ENCODE data around the gene SCGB1D1.

The SCGB1D1 gene

GRCh38 chr11:62190011-62190410 is at the start of gene SCGB1D1:
SCGB1D1 (plus strand) TSS chr11:62190216; CDS start chr11:62190285, 69 bp downstream.
- Histone ChIP-seq H3K4me2 (ENCODE audit: low read length) (no peak within 1 kb of the TSS), H3K36me3 (ENCODE audit: insufficient read depth, low read length) (no peaks in the 10 kb centered on the region), H3K4me3 (ENCODE audit: low read depth, low read length, poor library complexity, severe bottlenecking) (no peak within 1 kb of the TSS), H3K9me2 (ENCODE audit: low read depth, low read length) (no peaks in the 10 kb centered on the region), H4K20me1 (ENCODE audit: insufficient read depth, low read length) (no peaks in the 10 kb centered on the region), H3K9ac (ENCODE audit: low read length) (no peak within 1 kb of the TSS), H2AFZ (ENCODE audit: low read length) (no peak within 1 kb of the TSS), H3K27me3 (ENCODE audit: insufficient read depth, low read length) (0 out of 2 replicates have a peak, but pooled peaks cover 4% of the 10 kb centered on the region), H3K9me3 (ENCODE audit: low read length) (no peaks in the 10 kb centered on the region), H3F3A (ENCODE audit: insufficient read depth, low read length) (no peaks in the 10 kb centered on the region), H3K79me2 (ENCODE audit: insufficient read depth, low read length) (no peaks in the 10 kb centered on the region), H3K4me1 (ENCODE audit: insufficient read depth, low read length, severe bottlenecking) (no peaks in the 10 kb centered on the region), H3K27ac (ENCODE audit: low read depth, low read length, poor library complexity, severe bottlenecking) (no peak within 1 kb of the TSS)
- TF ChIP-seq EZH2 (IDR thresholded peaks at IDR 0.05; ENCODE audit: borderline replicate concordance, low read length) (no peak), CTCF (IDR thresholded peaks at IDR 0.05; ENCODE audit: low read length) (no peak)

GRCh38 chr11:62140304-62141110 is 49.5 kb upstream of the SCGB1D1 start:
- Histone ChIP-seq H3K27ac (ENCODE audit: low read depth, low read length, poor library complexity, severe bottlenecking) (no peak overlapping the region), H3K4me3 (ENCODE audit: low read depth, low read length, poor library complexity, severe bottlenecking) (no peak overlapping the region), H3K4me2 (ENCODE audit: low read length) (no peak overlapping the region), H3F3A (ENCODE audit: insufficient read depth, low read length) (no peaks in the 10 kb centered on the region), H3K79me2 (ENCODE audit: insufficient read depth, low read length) (peaks cover 5% of the 10 kb centered on the region; the same call in 1 of the 2 replicates), H3K9ac (ENCODE audit: low read length) (no peak overlapping the region), H3K4me1 (ENCODE audit: insufficient read depth, low read length, severe bottlenecking) (no peaks in the 10 kb centered on the region), H3K9me2 (ENCODE audit: low read depth, low read length) (no peaks in the 10 kb centered on the region), H3K36me3 (ENCODE audit: insufficient read depth, low read length) (peaks cover 97% of the 10 kb centered on the region), H3K27me3 (ENCODE audit: insufficient read depth, low read length) (no peaks in the 10 kb centered on the region), H3K9me3 (ENCODE audit: low read length) (no peaks in the 10 kb centered on the region), H2AFZ (ENCODE audit: low read length) (no peak overlapping the region), H4K20me1 (ENCODE audit: insufficient read depth, low read length) (no peaks in the 10 kb centered on the region)
- TF ChIP-seq EZH2 (IDR thresholded peaks at IDR 0.05; ENCODE audit: borderline replicate concordance, low read length): no peak
- TF ChIP-seq CTCF (IDR thresholded peaks at IDR 0.05; ENCODE audit: low read length): no peak

GRCh38 chr11:62141111-62142042 is 48.6 kb upstream of the SCGB1D1 start:
- Histone ChIP-seq H3K9me2 (ENCODE audit: low read depth, low read length) (no peaks in the 10 kb centered on the region), H3K79me2 (ENCODE audit: insufficient read depth, low read length) (no peaks in the 10 kb centered on the region), H3K4me1 (ENCODE audit: insufficient read depth, low read length, severe bottlenecking) (no peaks in the 10 kb centered on the region), H3K36me3 (ENCODE audit: insufficient read depth, low read length) (peaks cover 99% of the 10 kb centered on the region), H3K9ac (ENCODE audit: low read length) (no peak overlapping the region), H3K4me2 (ENCODE audit: low read length) (no peak overlapping the region), H3K4me3 (ENCODE audit: low read depth, low read length, poor library complexity, severe bottlenecking) (no peak overlapping the region), H3K27ac (ENCODE audit: low read depth, low read length, poor library complexity, severe bottlenecking) (no peak overlapping the region), H3F3A (ENCODE audit: insufficient read depth, low read length) (no peaks in the 10 kb centered on the region), H4K20me1 (ENCODE audit: insufficient read depth, low read length) (no peaks in the 10 kb centered on the region), H3K27me3 (ENCODE audit: insufficient read depth, low read length) (no peaks in the 10 kb centered on the region), H3K9me3 (ENCODE audit: low read length) (no peaks in the 10 kb centered on the region), H2AFZ (ENCODE audit: low read length) (no peak overlapping the region)
- TF ChIP-seq EZH2 (IDR thresholded peaks at IDR 0.05; ENCODE audit: borderline replicate concordance, low read length): no peak
- no peak for TF ChIP-seq CTCF (IDR thresholded peaks at IDR 0.05; ENCODE audit: low read length)

Data from OCI-LY1 (cell line).